CD14-positive monocyte (primary cell): Measurements from ENCODE around the gene AP4E1. TPM values are rescaled to one million over a fixed set of nuclear protein-coding genes. Genes with fewer than 3 reads are reported as not detected.

Experiments used
- DNase-seq, 3 donors: peaks; one replicate each; pipeline ENCODE4 v3.0.0-alpha.2; 2011 to 2022
- H2AFZ ChIP-seq: 2 replicates; pipeline ENCODE4 v1.6.0; 2012; ENCODE audit warnings: mild to moderate bottlenecking, low read depth, low read length, inconsistent platforms; ENCODE audit not compliant: insufficient read depth, poor library complexity, severe bottlenecking
- H3K27ac ChIP-seq, 2 donors: 1 replicate in 1 of 2; 2 replicates in 1 of 2; pipeline ENCODE4 v1.5.1; 2012 to 2013; ENCODE audit warnings: low read length in 2 of 2, control low read depth in 1 of 2, inconsistent platforms in 1 of 2, low read depth in 1 of 2, mild to moderate bottlenecking in 1 of 2
- H3K27me3 ChIP-seq, 2 donors: one replicate each; pipeline versions ENCODE4 v1.6.0 to v1.6.1; 2011 to 2013; ENCODE audit warnings: low read length in 2 of 2; ENCODE audit not compliant: control insufficient read depth in 2 of 2, insufficient read depth in 2 of 2
- H3K36me3 ChIP-seq, 2 donors: replicated peaks in 1 of 2; 1 replicate in 1 of 2; 2 replicates in 1 of 2; pipeline versions ENCODE4 v1.5.1 to v1.6.1; 2012 to 2013; ENCODE audit warnings: low read length in 2 of 2, control low read depth in 1 of 2, inconsistent platforms in 1 of 2, mild to moderate bottlenecking in 1 of 2; ENCODE audit not compliant: insufficient read depth in 2 of 2, control insufficient read depth in 1 of 2
- H3K4me1 ChIP-seq, 2 donors: 1 replicate in 1 of 2; 2 replicates in 1 of 2; pipeline versions ENCODE4 v1.5.1 to v1.6.1; 2012 to 2013; ENCODE audit warnings: low read length in 2 of 2, control low read depth in 1 of 2, inconsistent platforms in 1 of 2, mild to moderate bottlenecking in 1 of 2, moderate library complexity in 1 of 2; ENCODE audit not compliant: insufficient read depth in 2 of 2, control insufficient read depth in 1 of 2
- H3K4me2 ChIP-seq: replicated peaks from 2 replicates; pipeline ENCODE3; 2012; ENCODE audit warnings: low read length, moderate library complexity, mild to moderate bottlenecking; ENCODE audit not compliant: poor library complexity, severe bottlenecking; ENCODE audit errors: extremely low read depth
- H3K4me3 ChIP-seq, 3 experiments: fragments of 200-600 bp in 1 of 3; sonication (generic) in 1 of 3; replicated peaks in 1 of 3; 1 replicate in 2 of 3; 2 replicates in 1 of 3; pipeline ENCODE4 v1.5.1; 2011 to 2013; ENCODE audit warnings: low read length in 3 of 3, mild to moderate bottlenecking in 3 of 3, control low read depth in 2 of 3, low read depth in 2 of 3, inconsistent platforms in 1 of 3, moderate library complexity in 1 of 3
- H3K79me2 ChIP-seq: 2 replicates; pipeline ENCODE4 v1.6.0; 2012; ENCODE audit warnings: mild to moderate bottlenecking, control low read depth, inconsistent platforms, low read length, moderate library complexity; ENCODE audit not compliant: insufficient read depth
- H3K9ac ChIP-seq: 2 replicates; pipeline ENCODE4 v1.6.0; 2017; ENCODE audit warnings: low read length, mild to moderate bottlenecking; ENCODE audit not compliant: insufficient read depth, poor library complexity, severe bottlenecking
- H3K9me3 ChIP-seq, 2 donors: replicated peaks in 1 of 2; 1 replicate in 1 of 2; 2 replicates in 1 of 2; pipeline versions ENCODE4 v1.5.1 to v1.6.1; 2012 to 2013; ENCODE audit warnings: low read length in 2 of 2, control low read depth in 1 of 2; ENCODE audit not compliant: control insufficient read depth in 1 of 2, insufficient read depth in 1 of 2
- H4K20me1 ChIP-seq: 2 replicates; pipeline ENCODE4 v1.6.0; 2012; ENCODE audit warnings: mild to moderate bottlenecking, low read length, control low read depth, moderate library complexity; ENCODE audit not compliant: insufficient read depth
- H3K27ac Mint-ChIP-seq, 7 donors: one replicate each; pipeline ENCODE4 v1.8.0; 2020; ENCODE audit warnings: mild to moderate bottlenecking in 7 of 7, mixed read lengths in 7 of 7, moderate library complexity in 6 of 7, inconsistent platforms in 2 of 7
- H3K27me3 Mint-ChIP-seq, 3 donors: one replicate each; pipeline ENCODE4 v1.8.0; 2021 to 2022; ENCODE audit warnings: low read depth in 3 of 3, mild to moderate bottlenecking in 3 of 3, mixed read lengths in 3 of 3, moderate library complexity in 3 of 3, inconsistent platforms in 1 of 3
- H3K36me3 Mint-ChIP-seq, 2 donors: one replicate each; pipeline ENCODE4 v1.8.0; 2020; ENCODE audit warnings: mixed read lengths in 2 of 2, inconsistent platforms in 1 of 2, mild to moderate bottlenecking in 1 of 2
- H3K4me1 Mint-ChIP-seq: one replicate; pipeline ENCODE4 v1.8.0; 2020; ENCODE audit warnings: mild to moderate bottlenecking, mixed read lengths
- H3K4me3 Mint-ChIP-seq, 2 donors: one replicate each; pipeline ENCODE4 v1.8.0; 2020; ENCODE audit warnings: mild to moderate bottlenecking in 2 of 2, mixed read lengths in 2 of 2, moderate library complexity in 1 of 2
- H3K9me3 Mint-ChIP-seq, 7 donors: one replicate each; pipeline ENCODE4 v1.8.0; 2020 to 2022; ENCODE audit warnings: mixed read lengths in 7 of 7, mild to moderate bottlenecking in 6 of 7, moderate library complexity in 6 of 7, inconsistent platforms in 2 of 7
- intact Hi-C, 2 donors: fragments of 100-400 bp; cut with micrococcal nuclease; formaldehyde crosslinking; loops; one replicate each; pipeline versions ENCODE4 v1.15.0 to v1.15.1; 2023
- polyA plus RNA-seq, 3 donors: library from polyadenylated mRNA; depleted of rRNA in 1 of 3; unstranded in 2 of 3; stranded (reverse) in 1 of 3; fragments of 300-500 nt in 2 of 3; fragments of >200 nt in 1 of 3; fragmentation: Illumina TruSeq in 2 of 3; gene quantifications; 1 replicate in 2 of 3; 2 replicates in 1 of 3; pipeline ENCODE4 v1.2.3, GENCODE V29; 2012 to 2021
- TF ChIP-seq, protein P1 (sequence below): fragments of 200-600 bp; IDR thresholded peaks from one replicate; pipeline ENCODE4 v1.8.0; 2022; ENCODE audit warnings: antibody characterized with exemption, mild to moderate bottlenecking

Gene AP4E1
- polyA plus RNA-seq, 3 donors, result 4.1 to 7.7 (median 5.3) TPM

DNA sequence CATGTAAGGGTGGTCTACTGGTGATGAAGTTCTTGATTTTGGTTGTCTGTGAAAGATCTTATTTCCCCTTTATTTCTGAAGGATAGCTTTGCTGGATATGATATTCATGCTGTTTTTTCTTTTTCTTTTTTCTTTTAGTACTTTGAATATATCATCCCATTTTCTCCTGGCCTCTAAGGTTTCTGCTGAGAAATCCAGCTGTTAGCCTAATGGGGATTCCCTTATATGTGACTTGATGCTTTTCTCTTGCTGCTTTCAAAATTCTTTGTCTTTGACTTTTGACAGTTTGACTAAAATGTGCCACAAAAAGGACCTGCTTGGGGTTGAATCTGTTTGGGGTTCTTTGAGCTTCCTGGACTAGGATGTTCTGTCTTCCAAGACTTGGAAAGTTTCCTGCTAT, 62.6 kb downstream of the AP4E1 start:
- H3K36me3 ChIP-seq, result peaks cover 47 to 79% of the 10 kb centered on the region in 2 donors
- no peak overlapping the region for H3K4me3 Mint-ChIP-seq

DNA sequence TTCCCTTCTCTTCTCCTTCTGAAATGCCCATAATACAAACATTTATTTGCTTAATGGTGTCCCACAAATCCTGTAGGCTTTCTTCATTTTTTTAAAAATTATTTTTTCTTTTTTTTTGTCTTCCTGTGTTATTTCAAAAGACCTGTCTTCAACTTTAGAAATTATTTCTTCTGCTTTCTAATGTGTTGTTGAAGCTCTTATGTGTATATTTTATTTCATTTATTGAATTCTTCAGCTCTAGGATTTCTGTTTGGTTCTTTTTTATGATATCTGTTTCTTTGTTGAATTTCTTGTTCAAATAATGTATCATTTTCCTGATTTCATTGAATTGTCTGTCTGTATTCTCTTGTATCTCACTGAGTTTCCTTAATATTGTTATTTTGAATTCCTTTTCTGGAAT, 63.1 kb downstream of the AP4E1 start:
- Histone ChIP-seq H4K20me1 (no peaks in the 10 kb centered on the region), H3K4me1 (no peaks in the 10 kb centered on the region), H3K9me3 (peaks cover 21 to 48% of the 10 kb centered on the region in 2 donors), H3K79me2 (no peaks in the 10 kb centered on the region), H2AFZ (no peak overlapping the region), H3K4me3 (no peak overlapping the region), H3K27ac (no peak overlapping the region), H3K36me3 (peaks cover 47 to 83% of the 10 kb centered on the region in 2 donors), H3K9ac (no peak overlapping the region), H3K4me2 (no peak overlapping the region), H3K27me3 (no peaks in the 10 kb centered on the region)
- intact Hi-C loops, result no loop called here
- DNase-seq, result no peak
- Mint-ChIP-seq H3K4me3 (no peak overlapping the region), H3K9me3 (peaks cover 30 to 55% (median 36%) of the 10 kb centered on the region in 7 donors), H3K4me1 (no peaks in the 10 kb centered on the region), H3K27ac (no peak overlapping the region), H3K27me3 (no peaks in the 10 kb centered on the region), H3K36me3 (peaks cover 64 to 85% of the 10 kb centered on the region in 2 donors)
- TF ChIP-seq, protein P1, sequence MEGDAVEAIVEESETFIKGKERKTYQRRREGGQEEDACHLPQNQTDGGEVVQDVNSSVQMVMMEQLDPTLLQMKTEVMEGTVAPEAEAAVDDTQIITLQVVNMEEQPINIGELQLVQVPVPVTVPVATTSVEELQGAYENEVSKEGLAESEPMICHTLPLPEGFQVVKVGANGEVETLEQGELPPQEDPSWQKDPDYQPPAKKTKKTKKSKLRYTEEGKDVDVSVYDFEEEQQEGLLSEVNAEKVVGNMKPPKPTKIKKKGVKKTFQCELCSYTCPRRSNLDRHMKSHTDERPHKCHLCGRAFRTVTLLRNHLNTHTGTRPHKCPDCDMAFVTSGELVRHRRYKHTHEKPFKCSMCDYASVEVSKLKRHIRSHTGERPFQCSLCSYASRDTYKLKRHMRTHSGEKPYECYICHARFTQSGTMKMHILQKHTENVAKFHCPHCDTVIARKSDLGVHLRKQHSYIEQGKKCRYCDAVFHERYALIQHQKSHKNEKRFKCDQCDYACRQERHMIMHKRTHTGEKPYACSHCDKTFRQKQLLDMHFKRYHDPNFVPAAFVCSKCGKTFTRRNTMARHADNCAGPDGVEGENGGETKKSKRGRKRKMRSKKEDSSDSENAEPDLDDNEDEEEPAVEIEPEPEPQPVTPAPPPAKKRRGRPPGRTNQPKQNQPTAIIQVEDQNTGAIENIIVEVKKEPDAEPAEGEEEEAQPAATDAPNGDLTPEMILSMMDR, result no peak

More for the DNA sequence above, 62.6 kb downstream of the AP4E1 start:
- Mint-ChIP-seq H3K4me1 (no peaks in the 10 kb centered on the region), H3K27me3 (no peaks in the 10 kb centered on the region), H3K9me3 (peaks cover 31 to 57% (median 36%) of the 10 kb centered on the region in 7 donors), H3K27ac (no peak overlapping the region), H3K36me3 (peaks cover 61 to 89% of the 10 kb centered on the region in 2 donors)
- TF ChIP-seq, protein P1, result no peak
- H3K79me2 ChIP-seq, result no peaks in the 10 kb centered on the region
- peaks cover 23 to 49% of the 10 kb centered on the region in 2 donors for H3K9me3 ChIP-seq
- DNase-seq, result no peak
- no peak overlapping the region for H3K4me2 ChIP-seq
- H3K4me3 ChIP-seq, result no peak overlapping the region
- intact Hi-C loops, result no loop called here
- no peak overlapping the region for H3K27ac ChIP-seq
- no peak overlapping the region for H2AFZ ChIP-seq
- no peaks in the 10 kb centered on the region for H4K20me1 ChIP-seq
- H3K27me3 ChIP-seq, result no peaks in the 10 kb centered on the region
- H3K9ac ChIP-seq, result no peak overlapping the region
- no peaks in the 10 kb centered on the region for H3K4me1 ChIP-seq
